ENCODE measurements around the gene GID8.

DNA sequence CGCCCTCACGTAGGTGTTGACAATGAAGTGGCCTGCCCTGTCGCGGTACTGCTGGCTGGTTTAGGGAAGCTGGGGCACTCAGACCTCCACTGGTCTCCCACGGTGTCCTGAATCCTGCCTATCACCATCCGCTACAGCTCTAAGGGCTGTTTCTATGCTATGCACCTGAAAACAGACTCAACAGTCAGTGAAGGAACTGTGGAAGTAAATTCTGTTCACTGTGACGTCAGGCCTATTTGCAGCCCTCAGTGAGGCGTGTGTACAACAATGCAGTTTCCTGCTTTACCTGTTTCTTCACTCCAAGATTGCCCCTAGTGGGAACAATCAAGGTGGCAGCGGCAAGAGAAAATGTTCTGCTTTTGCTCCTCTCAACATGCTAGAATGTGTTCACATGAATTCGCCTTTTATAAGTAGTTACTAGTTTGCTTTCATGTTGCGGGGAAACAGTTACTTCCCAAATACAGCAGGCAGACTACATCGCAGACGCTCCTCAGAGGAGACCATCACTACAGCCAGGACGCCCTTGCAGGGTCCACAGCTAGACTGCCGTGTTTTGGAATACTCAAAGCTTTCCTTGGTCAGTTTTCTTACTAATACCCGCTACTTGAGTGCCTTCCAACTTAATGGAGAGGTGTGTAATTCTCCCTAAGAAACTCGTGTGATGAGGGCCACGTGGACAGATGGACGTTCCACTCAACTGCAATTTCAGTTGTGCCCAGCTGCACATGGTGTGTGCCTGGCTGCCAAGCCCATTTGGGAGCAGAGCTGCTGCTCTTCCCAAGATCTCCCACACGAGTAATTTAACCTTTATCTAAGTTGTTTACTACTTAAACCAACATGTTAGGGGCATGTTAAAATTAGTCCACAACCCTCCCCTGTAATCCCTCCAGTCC, 37.0 kb upstream of the GID8 start:
- TF ChIP-seq POLR2A (IDR thresholded peaks at IDR 0.05; ENCODE audit: low read length) (no peak), GATA1 (IDR thresholded peaks at IDR 0.05; ENCODE audit: low read depth, low read length) (no peak)
